Measurements from ENCODE around the gene PGA3.
"Not testable (repeated sequence)": the region's sequence is repeated elsewhere in the genome, so short reads cannot be mapped to it uniquely, and the experiment has no call there.

The PGA3 gene

DNA sequence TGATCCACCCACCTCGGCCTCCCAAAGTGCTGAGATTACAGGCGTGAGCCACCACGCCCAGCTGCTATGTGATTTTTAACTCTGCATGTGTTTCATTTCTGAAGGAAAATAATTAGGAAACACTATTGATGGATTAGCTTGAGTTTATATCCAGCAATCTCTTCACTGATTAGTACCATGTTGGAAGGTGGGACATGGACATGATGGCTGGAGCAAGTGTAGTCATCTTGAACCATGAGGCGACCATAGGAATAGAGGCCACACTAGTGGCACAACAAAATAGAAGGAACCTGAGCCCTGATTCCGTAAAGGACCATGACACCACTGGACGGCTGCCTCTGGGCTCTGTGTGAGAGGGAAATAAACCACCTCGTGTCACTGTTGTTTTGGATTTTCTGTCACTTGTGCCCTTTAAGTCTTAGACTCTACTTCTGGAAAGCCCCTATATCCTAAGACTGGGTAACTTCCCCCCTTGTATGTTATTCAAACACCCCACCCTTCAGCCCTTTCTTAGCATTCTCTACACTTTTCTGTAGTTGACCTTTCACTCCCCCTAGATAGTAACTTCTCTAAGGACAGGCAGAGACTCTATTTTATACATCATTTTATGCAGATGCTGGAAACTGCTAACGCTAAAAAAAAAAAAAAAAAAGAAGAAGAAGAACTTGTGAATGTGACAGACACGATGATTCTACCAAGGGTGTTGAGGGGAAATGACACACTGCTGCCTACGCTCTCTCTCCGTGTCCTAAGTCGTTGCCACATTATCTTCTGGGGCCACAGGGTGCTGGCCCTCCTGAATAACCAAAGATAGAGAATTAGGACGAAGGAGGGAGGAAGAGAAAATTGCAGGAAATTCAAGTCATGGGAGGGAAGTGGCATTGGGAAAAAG is 39.4 kb upstream of the PGA3 start:
- H3K4me3 Mint-ChIP-seq = peak overlapping the region in 2 of 3 experiments; percentile 28 to 52
- TF ChIP-seq, protein P1, sequence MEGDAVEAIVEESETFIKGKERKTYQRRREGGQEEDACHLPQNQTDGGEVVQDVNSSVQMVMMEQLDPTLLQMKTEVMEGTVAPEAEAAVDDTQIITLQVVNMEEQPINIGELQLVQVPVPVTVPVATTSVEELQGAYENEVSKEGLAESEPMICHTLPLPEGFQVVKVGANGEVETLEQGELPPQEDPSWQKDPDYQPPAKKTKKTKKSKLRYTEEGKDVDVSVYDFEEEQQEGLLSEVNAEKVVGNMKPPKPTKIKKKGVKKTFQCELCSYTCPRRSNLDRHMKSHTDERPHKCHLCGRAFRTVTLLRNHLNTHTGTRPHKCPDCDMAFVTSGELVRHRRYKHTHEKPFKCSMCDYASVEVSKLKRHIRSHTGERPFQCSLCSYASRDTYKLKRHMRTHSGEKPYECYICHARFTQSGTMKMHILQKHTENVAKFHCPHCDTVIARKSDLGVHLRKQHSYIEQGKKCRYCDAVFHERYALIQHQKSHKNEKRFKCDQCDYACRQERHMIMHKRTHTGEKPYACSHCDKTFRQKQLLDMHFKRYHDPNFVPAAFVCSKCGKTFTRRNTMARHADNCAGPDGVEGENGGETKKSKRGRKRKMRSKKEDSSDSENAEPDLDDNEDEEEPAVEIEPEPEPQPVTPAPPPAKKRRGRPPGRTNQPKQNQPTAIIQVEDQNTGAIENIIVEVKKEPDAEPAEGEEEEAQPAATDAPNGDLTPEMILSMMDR (IDR thresholded peaks at IDR 0.05; ENCODE audit: unreplicated experiment in 3 of 3) = no peak
- H3K36me3 Mint-ChIP-seq (ENCODE audit: low read depth) = no peaks in the 10 kb centered on the region
- H3K27me3 Mint-ChIP-seq (ENCODE audit: low read depth) = no peaks in the 10 kb centered on the region
- H3K4me1 Mint-ChIP-seq = peaks cover 33% of the 10 kb centered on the region
- H3K9me3 Mint-ChIP-seq = peaks cover 3% of the 10 kb centered on the region
- H3K27ac Mint-ChIP-seq = no peak overlapping the region

DNA sequence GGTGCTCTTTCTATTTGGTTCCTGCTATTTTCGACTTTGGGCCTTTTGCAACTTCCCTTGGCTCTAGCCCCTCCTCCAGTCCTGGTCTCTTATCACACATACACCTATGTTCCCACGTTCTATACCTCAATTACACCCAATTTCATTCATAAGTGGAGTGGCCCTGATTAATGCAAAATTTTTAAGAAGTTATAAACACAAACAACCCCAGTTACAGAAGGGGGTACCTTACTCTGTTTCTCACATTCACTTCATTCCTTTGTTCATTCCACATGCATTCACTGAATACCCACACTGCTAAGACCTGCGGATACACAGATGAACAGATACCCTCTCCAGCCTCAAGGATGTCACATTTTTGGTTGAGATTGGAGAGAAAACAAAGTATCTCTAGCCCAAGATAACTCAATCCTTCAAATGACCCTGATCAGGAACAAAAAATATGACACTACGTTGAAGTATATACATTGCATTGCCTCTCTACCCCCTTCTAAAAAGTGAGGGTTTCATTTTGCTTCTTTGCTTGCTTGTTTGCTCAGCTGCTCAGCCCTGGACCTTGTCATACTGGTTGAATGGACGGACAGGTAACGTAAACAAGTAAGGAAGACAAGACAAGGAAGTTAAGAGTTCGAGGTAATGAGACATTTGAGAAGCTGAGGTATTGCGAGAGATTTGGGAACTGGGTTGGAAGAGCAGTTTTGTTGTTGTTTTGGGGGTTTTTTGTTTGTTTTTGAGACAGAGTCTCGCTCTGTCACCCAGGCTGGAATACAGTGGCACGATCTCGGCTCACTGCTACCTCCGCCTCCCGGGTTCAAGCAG is 38.5 kb upstream of the PGA3 start:
- Mint-ChIP-seq H3K27me3 (ENCODE audit: low read depth) (no peaks in the 10 kb centered on the region), H3K4me1 (peaks cover 28% of the 10 kb centered on the region), H3K4me3 (peak overlapping the region in 2 of 3 experiments; percentile 20 to 46), H3K27ac (peak overlapping the region in 1 of 3 experiments; percentile 0), H3K36me3 (ENCODE audit: low read depth) (no peaks in the 10 kb centered on the region), H3K9me3 (peaks cover 3% of the 10 kb centered on the region)
- TF ChIP-seq, protein P1 (IDR thresholded peaks at IDR 0.05; ENCODE audit: unreplicated experiment in 3 of 3) = no peak

DNA sequence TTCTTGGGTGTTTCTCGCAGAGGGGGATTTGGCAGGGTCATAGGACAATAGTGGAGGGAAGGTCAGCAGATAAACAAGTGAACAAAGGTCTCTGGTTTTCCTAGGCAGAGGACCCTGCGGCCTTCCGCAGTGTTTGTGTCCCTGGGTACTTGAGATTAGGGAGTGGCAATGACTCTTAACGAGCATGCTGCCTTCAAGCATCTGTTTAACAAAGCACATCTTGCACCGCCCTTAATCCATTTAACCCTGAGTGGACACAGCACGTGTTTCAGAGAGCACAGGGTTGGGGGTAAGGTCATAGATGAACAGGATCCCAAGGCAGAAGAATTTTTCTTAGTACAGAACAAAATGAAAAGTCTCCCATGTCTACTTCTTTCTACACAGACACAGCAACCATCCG is 37.5 kb upstream of the PGA3 start:
- H3K9me3 Mint-ChIP-seq; H3K27ac Mint-ChIP-seq; H3K4me3 Mint-ChIP-seq; H3K36me3 Mint-ChIP-seq (ENCODE audit: low read depth); H3K27me3 Mint-ChIP-seq (ENCODE audit: low read depth): not testable (repeated sequence)
- H3K4me1 Mint-ChIP-seq = peaks cover 18% of the 10 kb centered on the region

DNA sequence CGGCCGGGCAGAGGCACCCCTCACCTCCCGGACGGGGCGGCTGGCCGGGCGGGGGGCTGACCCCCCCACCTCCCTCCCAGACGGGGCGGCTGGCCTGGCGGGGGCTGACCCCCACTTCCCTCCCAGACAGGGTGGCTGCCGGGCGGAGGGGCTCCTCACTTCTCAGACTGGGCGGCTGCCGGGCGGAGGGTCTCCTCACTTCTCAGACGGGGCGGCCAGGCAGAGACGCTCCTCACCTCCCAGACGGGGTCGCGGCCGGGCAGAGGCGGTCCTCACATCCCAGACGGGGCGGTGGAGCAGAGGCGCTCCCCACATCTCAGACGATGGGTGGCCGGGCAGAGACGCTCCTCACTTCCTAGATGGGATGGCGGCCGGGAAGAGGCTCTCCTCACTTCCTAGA is 37.0 kb upstream of the PGA3 start:
- not testable (repeated sequence) for H3K36me3 Mint-ChIP-seq (ENCODE audit: low read depth); H3K27ac Mint-ChIP-seq; H3K4me3 Mint-ChIP-seq; H3K27me3 Mint-ChIP-seq (ENCODE audit: low read depth); H3K9me3 Mint-ChIP-seq
- peaks cover 17% of the 10 kb centered on the region for H3K4me1 Mint-ChIP-seq

DNA sequence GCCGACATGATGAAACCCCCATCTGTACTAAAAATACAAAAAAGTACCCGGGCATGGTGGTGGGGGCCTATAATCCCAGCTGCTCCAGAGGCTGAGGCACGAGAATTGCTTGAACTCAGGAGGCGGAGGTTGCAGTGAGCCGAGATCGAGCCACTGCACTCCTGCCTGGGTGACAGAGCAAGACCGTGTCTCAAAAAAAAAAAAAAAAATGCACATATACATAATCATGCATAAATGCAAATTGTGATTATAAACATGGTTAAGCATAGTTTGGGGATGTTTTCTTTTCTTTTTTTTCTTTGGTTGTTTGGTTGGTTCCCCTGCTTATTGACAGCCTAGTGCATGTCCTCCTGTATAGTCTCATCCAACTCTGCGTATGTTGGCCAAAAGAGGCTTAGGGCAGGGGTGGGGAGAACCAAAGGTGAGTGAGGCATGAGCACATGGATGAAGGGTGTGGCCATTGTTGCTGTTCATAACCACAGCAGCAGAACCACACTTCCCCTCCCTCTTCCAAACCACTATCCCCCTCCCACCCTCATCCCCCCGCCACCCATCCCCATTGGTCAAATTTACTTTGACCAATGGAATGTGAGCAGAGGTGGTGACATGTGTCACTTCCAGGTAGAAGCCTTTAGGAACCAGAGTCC is 35.1 kb upstream of the PGA3 start:
- TF ChIP-seq, protein P1 (IDR thresholded peaks at IDR 0.05; ENCODE audit: unreplicated experiment in 3 of 3) = no peak
- Mint-ChIP-seq H3K27me3 (ENCODE audit: low read depth) (no peaks in the 10 kb centered on the region), H3K4me1 (peaks cover under 1% of the 10 kb centered on the region), H3K4me3 (no peak overlapping the region), H3K36me3 (ENCODE audit: low read depth) (no peaks in the 10 kb centered on the region), H3K27ac (no peak overlapping the region), H3K9me3 (peaks cover 3% of the 10 kb centered on the region)

DNA sequence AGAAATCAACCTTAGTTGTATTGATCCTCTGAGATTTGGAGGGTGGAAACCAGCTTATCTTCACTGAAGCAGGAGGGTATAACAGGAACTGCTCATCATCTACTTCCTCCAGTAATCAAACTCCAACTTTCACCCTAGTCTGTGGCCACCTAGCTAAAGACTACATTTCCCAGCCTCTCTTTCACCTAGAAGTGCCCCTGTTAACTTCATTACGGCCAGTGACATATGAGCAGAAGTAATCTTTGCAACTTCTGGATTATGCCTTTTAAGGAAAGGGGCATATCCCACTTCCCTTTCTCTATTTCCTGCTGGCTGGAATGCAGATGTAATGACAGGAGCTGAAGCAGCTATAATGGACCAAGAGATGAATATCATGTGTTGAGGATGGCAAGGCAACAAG is 34.5 kb upstream of the PGA3 start:
- Mint-ChIP-seq H3K9me3 (peaks cover 3% of the 10 kb centered on the region), H3K27ac (no peak overlapping the region), H3K36me3 (ENCODE audit: low read depth) (no peaks in the 10 kb centered on the region), H3K27me3 (ENCODE audit: low read depth) (no peaks in the 10 kb centered on the region), H3K4me3 (no peak overlapping the region), H3K4me1 (no peaks in the 10 kb centered on the region)
- TF ChIP-seq, protein P1 (IDR thresholded peaks at IDR 0.05; ENCODE audit: unreplicated experiment in 3 of 3) = no peak

All from nephron (organoid).